ENCODE results near the gene DDT.
A peak's percentile ranks its signal among the peaks of the same experiment; 100 is the strongest.
"Not testable (repeated sequence)": the region's sequence is repeated elsewhere in the genome, so short reads cannot be mapped to it uniquely, and the experiment has no call there.

Gene DDT

GRCh38 chr22:23986538-23987178 lies 12.4 kb upstream of the DDT start:
- DNase-seq (ENCODE audit: low spot score); H3K27me3 ChIP-seq (ENCODE audit: insufficient read depth, poor library complexity, severe bottlenecking); H3K27ac ChIP-seq (ENCODE audit: poor library complexity, severe bottlenecking); H3K4me1 ChIP-seq (ENCODE audit: insufficient read depth, poor library complexity, severe bottlenecking); ATAC-seq (ENCODE audit: low read depth); H3K4me3 ChIP-seq (ENCODE audit: severe bottlenecking); H3K9me3 ChIP-seq (ENCODE audit: severe bottlenecking); H3K36me3 ChIP-seq (ENCODE audit: low read depth): not testable (repeated sequence)

GRCh38 chr22:23986089-23986488 lies 11.8 kb upstream of the DDT start:
- H3K36me3 ChIP-seq (ENCODE audit: low read depth); H3K27ac ChIP-seq (ENCODE audit: poor library complexity, severe bottlenecking); DNase-seq (ENCODE audit: low spot score); H3K4me3 ChIP-seq (ENCODE audit: severe bottlenecking); H3K27me3 ChIP-seq (ENCODE audit: insufficient read depth, poor library complexity, severe bottlenecking); H3K9me3 ChIP-seq (ENCODE audit: severe bottlenecking); ATAC-seq (ENCODE audit: low read depth); H3K4me1 ChIP-seq (ENCODE audit: insufficient read depth, poor library complexity, severe bottlenecking): not testable (repeated sequence)

GRCh38 chr22:23984430-23984829 lies 10.2 kb upstream of the DDT start:
- H3K4me3 ChIP-seq (ENCODE audit: severe bottlenecking), result no peak overlapping the region
- TF ChIP-seq CTCF (IDR thresholded peaks at IDR 0.05; ENCODE audit: poor library complexity, severe bottlenecking), result peak; percentile 56
- no peaks in the 10 kb centered on the region for H3K27me3 ChIP-seq (ENCODE audit: insufficient read depth, poor library complexity, severe bottlenecking)
- no peaks in the 10 kb centered on the region for H3K4me1 ChIP-seq (ENCODE audit: insufficient read depth, poor library complexity, severe bottlenecking)
- no peak overlapping the region for H3K27ac ChIP-seq (ENCODE audit: poor library complexity, severe bottlenecking)
- peak; percentile 63; the same call in 2 of the 3 replicates for ATAC-seq (ENCODE audit: low read depth)
- no peaks in the 10 kb centered on the region for H3K36me3 ChIP-seq (ENCODE audit: low read depth)
- no peaks in the 10 kb centered on the region for H3K9me3 ChIP-seq (ENCODE audit: severe bottlenecking)
- no peak for DNase-seq (ENCODE audit: low spot score)

GRCh38 chr22:23980567-23980966 lies 6.3 kb upstream of the DDT start:
- H3K9me3 ChIP-seq (ENCODE audit: severe bottlenecking); H3K4me1 ChIP-seq (ENCODE audit: insufficient read depth, poor library complexity, severe bottlenecking); ATAC-seq (ENCODE audit: low read depth); H3K36me3 ChIP-seq (ENCODE audit: low read depth); DNase-seq (ENCODE audit: low spot score); H3K27ac ChIP-seq (ENCODE audit: poor library complexity, severe bottlenecking); H3K27me3 ChIP-seq (ENCODE audit: insufficient read depth, poor library complexity, severe bottlenecking); H3K4me3 ChIP-seq (ENCODE audit: severe bottlenecking): not testable (repeated sequence)

GRCh38 chr22:23979557-23980240 lies 5.5 kb upstream of the DDT start, which contains the start of gene GSTT2:
Gene GSTT2 (plus strand): TSS chr22:23980134.
- peak; percentile 88 for ATAC-seq (ENCODE audit: low read depth)
- not testable (repeated sequence) for H3K27ac ChIP-seq (ENCODE audit: poor library complexity, severe bottlenecking); H3K9me3 ChIP-seq (ENCODE audit: severe bottlenecking); H3K4me3 ChIP-seq (ENCODE audit: severe bottlenecking); DNase-seq (ENCODE audit: low spot score); H3K4me1 ChIP-seq (ENCODE audit: insufficient read depth, poor library complexity, severe bottlenecking); H3K36me3 ChIP-seq (ENCODE audit: low read depth); H3K27me3 ChIP-seq (ENCODE audit: insufficient read depth, poor library complexity, severe bottlenecking)

- not testable (repeated sequence) for H3K4me1 ChIP-seq (ENCODE audit: insufficient read depth, poor library complexity, severe bottlenecking); H3K4me3 ChIP-seq (ENCODE audit: severe bottlenecking); DNase-seq (ENCODE audit: low spot score); H3K36me3 ChIP-seq (ENCODE audit: low read depth); H3K27ac ChIP-seq (ENCODE audit: poor library complexity, severe bottlenecking); ATAC-seq (ENCODE audit: low read depth); H3K9me3 ChIP-seq (ENCODE audit: severe bottlenecking); H3K27me3 ChIP-seq (ENCODE audit: insufficient read depth, poor library complexity, severe bottlenecking)
Observed at GRCh38 chr22:23977304-23977703, 3.1 kb upstream of the DDT start.

GRCh38 chr22:23974836-23975352 lies 653 bp upstream of the DDT start:
- not testable (repeated sequence) for H3K27me3 ChIP-seq (ENCODE audit: insufficient read depth, poor library complexity, severe bottlenecking); H3K4me3 ChIP-seq (ENCODE audit: severe bottlenecking); H3K4me1 ChIP-seq (ENCODE audit: insufficient read depth, poor library complexity, severe bottlenecking); H3K27ac ChIP-seq (ENCODE audit: poor library complexity, severe bottlenecking); H3K9me3 ChIP-seq (ENCODE audit: severe bottlenecking); DNase-seq (ENCODE audit: low spot score)
- peak; percentile 52 for ATAC-seq (ENCODE audit: low read depth)
- H3K36me3 ChIP-seq (ENCODE audit: low read depth), result peaks cover 21% of the 10 kb centered on the region

- H3K36me3 ChIP-seq (ENCODE audit: low read depth), result peaks cover 27% of the 10 kb centered on the region
- H3K4me1 ChIP-seq (ENCODE audit: insufficient read depth, poor library complexity, severe bottlenecking); H3K27me3 ChIP-seq (ENCODE audit: insufficient read depth, poor library complexity, severe bottlenecking); H3K9me3 ChIP-seq (ENCODE audit: severe bottlenecking); H3K4me3 ChIP-seq (ENCODE audit: severe bottlenecking); H3K27ac ChIP-seq (ENCODE audit: poor library complexity, severe bottlenecking); ATAC-seq (ENCODE audit: low read depth); DNase-seq (ENCODE audit: low spot score): not testable (repeated sequence)
Observed at GRCh38 chr22:23971927-23972326, 2.3 kb downstream of the DDT start.
